CD4-positive, alpha-beta T cell treated with Interferon alpha-2 for 1 hour (primary cell): ENCODE data around the gene USP40.

Experiments
- DNase-seq, 2 donors: peaks; one replicate each; pipeline ENCODE4 v3.0.0-alpha.2; 2020 to 2022

Gene USP40

DNA sequence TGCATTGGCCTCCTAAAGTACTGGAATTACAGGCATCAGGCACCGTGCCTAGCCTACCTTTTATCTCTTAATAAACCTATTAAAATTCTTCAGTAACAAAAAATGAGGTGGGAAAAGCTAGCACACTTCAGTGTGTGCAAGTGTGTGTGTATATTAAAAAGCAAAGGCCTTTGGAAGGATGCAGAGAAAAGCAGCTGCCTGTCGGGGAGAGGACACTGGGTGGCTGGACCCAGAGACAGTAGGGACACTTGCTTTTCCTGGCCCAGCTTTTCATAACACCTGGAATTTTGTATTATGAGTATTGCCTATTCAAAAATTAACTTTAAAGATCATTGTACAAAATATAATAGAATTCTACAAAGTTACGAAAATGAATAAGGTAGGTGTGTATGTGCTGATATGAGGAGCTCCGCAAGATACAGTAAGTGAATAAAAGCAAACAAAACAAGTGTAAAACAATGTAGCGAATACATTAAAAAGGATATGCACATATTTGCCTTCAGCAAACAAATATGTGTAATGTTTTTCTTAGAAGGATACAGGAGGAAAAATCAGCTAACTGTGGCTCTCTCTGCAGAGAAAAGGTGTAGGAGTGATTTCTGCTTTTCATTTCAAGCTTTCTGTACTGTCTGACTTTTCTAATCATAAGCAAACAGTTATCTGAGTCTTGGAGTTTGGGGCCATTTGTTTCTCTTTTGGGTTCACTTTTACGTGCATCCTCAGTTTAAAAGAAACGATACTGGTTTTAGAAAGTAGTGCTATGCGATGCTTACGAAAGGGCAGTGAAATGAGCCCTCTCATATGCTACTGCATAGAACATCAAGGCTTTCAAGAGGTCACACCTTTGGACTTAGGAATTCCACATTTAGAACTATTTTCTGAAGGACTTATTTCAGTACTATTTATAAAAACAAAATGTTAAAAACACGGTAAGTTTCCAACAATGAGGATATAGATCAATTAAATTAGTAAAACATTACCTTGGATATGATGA, 70.8 kb downstream of the USP40 start:
- DNase-seq, result no peak

DNA sequence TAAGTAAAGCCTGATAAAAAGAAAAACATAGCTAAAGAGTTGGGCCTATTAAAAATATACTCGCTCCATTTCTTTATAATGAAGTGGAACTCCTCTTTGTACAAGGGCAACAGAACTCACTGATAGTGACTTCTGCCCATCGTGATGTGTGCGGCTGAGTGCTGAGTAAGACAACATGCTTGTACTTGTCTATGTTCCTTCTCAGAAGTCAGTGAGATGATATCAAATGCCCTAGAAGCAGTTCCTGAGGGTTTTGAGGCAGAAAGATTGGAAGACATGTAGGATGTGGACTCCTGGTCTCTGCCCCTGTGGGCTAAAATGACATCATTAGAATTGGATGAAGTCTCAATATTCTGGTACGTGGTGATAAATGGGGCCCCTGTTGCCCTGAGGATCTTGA, 73.8 kb downstream of the USP40 start:
- DNase-seq, result no peak

DNA sequence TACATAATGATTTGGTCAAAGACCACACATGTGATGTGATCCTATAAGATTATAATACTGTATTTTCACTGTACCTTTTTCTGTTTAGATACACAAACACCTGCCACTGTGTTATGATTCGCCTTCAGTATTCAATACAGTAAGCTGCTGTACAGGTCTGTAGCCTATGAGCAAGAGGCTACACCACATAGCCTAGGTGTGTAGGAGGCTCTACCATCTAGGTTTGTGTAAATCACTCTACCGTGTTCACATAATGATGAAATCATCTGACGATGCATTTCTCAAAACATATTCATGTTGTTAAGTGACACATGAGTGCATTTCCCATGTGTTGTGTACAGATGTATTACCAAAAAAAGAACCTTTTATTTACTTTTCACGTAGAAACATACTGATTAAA, 74.5 kb downstream of the USP40 start:
- no peak for DNase-seq

DNA sequence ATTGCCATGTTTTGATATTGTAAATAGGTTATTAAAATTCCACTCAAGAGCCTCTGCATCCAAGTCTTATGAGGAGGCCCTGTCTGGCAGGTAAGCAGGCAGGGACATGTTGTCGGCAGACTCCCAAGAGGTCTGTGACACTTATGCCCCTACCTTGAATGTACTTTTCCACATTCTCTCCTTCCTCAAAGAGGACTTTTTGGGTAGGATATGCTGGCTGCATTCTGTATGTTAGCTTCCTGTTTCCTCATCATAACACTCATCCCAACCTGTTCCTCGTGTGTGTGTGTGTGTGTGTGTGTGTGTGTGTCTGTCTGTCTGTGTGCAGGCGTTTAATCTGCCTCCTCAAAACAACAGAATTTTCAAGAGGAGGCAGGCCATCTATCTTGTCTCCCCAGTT, 75.3 kb downstream of the USP40 start:
- no peak for DNase-seq

DNA sequence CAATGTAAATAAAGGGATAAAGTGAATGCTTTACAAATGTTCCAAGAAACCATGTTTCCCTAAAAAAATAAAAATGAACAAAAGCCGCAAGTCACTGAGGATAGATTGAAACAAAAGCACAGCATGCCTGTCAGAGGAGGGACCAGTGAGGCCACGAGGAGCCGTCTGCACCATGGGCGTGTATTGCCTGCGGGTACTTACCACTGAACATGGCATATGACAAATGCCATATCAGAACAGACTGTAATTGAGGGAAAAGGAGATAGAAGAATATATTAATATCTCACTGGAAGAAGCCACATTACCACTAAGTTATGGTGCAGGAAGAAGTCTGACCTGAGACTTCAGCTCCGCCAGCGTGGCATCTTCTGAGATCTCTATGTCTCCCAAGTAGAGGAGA, 75.8 kb downstream of the USP40 start:
- no peak for DNase-seq

DNA sequence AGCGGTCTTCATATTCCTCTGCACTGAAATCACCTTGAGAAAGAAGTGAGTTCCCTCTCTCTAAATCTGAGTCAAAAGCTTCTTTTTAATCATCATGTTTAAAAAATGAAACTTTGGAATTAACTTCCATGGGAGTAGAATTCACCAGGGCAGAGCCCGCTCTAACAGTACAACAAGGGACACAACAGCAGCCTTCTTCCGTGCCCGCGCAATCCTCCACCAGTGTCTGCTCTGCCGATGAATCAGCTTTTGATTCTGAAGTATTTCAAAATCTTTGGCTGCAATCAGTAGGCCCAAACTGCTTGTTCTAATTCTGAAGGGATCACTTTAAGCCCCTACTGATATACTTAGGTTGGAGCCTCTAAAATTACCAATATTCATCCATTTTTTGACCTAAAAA, 76.9 kb downstream of the USP40 start:
- DNase-seq, result no peak

DNA sequence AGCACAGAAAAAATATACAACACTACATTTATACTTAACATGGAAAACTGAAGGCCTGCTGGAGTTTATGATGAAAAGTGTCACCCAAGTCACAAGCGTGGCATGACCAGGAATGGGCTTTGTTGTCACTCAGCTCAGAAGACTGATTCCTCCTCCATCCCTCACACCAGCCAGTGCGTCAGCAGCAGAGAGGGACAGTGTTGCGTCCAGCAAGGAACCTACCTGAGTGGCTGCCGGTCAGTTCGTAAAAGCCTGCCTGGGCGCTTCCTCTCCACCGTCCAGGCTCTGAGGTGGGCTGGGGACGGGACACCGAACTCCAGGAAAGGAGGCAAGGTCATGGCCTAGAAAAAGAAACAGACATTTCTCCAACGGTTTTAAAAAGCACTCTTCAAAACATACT, 77.4 kb downstream of the USP40 start:
- DNase-seq, result no peak

DNA sequence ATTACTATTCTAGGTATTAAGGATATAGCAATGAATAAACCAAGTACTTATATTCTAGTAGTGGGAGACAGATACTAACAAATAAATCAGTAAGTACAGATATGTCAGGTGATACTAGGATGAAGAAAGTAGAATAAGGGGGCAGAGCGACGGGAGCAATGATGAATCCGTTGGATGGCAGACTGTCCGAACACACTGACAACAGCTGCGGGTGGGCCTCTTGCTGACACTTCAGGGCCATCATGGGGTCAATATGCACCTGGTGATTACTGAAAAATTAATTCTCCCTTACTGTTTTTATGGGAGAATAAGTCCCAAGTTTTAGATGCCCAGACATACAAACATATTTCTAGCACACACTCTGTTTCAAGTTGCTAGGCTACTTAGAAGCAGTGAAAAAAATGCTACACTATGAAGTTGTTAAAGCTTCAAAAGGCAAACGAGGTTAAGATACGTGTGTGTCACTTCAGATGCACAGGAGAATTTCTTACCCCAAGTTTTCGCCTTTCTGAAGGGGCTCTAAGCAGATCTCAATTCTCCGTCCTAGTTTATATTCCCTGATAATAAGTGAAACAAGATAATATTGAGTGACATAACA, 78.7 kb downstream of the USP40 start:
- DNase-seq, result no peak

DNA sequence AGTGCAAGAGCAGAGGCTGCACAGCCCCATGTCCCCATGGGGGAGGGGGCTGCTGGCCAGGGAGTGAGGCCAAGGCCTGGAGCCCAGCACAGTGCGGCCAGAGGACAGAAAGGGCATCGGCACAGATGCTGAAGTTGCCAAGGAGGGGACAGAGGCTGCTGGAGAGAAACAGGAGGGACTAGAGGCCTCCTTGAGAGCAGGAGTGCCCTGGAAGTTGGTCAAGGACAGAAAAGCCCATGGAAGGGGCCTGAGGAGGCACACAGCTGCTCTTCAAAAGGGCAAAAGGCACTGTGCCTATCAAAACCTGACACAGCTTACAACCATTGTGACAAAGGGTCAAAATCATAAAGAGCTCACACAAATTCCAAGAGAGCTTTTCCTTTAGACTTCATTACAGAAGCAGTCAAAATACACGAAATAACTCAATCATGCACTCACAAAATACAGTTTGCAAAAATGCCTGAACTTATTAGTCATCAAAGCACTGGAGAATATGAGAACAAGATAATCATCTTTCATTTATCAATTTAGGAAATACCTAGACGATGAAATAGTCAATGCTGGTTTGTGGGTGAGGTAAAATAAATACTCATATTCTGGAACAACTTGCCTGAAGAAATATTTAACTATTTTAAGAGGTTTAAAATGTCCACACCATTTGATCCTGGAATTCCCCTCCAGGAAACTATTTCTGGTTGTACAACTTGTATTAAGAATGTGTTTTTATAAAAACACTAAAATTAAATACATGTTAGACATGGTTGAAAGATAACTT, 79.6 kb downstream of the USP40 start:
- DNase-seq, result no peak

DNA sequence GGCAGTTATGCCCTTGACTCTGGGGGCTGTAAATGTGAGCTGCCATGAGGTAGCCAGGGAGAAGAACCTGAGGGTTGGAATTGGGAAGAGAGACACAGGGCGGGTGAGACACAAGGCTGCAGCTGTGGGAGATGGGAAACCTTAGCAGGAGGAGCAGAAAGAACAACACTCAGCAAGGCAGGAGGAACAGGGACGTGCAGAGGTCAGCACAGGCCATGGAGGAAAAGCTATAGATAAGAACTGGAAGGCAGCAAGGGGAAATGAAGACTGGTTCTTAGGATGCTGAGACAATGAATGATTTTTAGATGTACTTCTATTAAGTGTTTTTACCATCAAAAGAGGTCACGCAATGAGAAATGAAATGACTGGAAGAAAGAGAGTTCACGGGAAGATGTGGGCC, 80.2 kb downstream of the USP40 start:
- DNase-seq, result no peak

DNA sequence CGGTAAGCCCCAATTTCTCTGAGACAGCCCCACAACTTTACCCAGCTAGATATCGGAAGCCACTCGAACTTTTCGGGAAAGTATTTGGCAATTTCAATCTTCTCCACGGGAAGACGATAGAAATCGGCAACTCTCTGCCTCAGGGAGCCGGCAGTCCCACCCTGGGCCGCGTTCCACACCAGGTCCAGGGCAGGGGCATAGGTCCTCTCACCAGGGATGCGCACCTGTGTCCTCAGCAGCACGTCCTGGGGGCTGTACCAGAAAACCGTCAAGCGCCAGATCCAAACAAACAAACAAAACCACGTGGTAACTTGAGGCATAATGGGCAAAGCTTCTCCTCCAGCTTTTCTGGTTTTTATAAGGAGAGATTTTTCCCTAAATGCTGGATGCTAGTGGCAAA, 80.9 kb downstream of the USP40 start:
- DNase-seq, result no peak

DNA sequence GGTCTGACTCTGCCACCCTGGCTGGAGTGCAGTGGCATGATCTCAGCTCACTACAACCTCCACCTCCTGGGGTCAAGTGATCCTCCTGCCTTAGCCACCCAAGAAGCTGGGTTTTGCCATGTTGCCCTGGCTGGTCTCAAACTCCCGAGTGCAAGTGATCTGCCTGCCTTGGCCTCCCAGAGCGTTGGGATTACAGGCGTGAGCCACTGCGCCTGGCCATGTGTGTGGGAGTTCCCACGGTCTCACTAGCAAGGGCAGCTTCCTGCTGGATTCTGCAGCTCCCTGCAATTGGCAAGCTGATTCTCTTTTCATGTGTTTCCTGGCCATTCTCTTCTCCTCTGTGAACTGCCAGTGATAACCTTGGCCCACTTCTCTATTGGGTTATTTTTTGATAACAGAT, 84.0 kb downstream of the USP40 start:
- DNase-seq, result no peak

DNA sequence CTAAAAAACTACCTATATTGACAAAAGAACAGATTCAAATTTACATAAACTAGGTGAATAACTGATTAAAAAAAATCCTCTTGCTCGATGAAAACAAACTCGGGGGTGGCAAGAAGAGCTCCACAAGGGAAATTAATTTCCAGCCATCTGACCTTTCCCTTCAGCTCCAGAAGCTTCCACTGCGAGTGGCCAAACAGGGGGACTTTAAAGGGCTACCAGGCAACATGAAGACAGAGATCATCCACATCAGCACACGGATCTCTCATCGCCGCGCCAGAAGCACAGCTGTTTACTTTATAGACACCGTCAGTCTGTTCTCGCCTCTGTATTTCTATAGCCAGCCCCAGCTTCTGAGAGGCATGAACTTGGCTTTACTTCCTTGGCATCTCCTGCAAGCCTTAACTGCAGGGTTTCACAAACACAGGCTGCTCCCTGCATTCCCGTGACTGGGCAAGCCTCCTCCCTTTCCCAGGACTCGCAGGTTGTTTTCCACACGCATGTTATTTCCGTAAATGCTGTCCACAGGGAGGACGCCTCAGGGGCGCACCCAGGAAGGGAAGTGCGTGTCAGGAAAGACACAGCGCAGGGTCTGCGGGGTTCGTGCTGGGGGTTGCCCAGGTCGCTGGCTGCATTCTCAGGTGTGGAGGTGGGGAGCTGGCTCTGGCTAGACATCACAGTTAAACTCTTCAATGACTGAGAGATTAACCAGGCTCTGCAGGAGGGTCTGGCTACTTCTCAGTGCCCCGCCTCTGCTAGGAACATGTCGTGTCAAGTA, 85.0 kb downstream of the USP40 start:
- DNase-seq, result no peak

DNA sequence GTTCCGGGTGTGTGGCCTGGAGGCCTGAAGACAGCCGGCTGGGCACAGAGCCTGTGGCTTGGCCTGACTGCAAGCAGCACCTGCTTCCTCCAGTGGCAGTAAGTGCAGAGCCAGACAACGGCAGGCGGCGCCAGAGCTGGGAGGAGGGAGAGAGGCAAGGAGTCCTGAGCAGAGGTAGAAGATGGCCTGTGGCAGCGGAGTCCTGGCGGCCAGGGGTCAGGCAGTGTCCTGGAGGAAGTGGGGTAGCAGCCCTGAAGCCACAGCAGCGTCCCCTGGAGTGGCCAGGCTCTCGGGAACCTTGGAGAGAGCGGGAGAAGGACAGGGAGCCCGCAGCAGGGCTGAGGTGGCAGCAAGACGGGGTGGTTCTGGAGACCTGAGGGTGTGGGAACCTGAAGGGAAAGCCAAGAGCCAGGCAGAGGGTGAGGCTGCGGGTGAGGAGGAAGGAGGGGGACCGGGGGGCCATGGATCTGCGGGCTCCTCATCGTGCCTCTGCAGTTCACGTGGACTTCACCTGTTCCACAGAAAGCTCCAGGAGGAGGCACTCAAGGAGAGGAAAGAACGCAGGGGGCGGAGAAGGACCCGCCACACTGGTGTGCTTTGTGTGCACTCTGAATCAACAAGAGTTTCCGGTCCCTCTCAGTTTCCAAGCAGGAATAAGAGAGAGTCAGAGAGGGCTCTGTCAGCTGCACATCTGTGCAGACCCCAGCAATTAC, 85.9 kb downstream of the USP40 start:
- no peak for DNase-seq

DNA sequence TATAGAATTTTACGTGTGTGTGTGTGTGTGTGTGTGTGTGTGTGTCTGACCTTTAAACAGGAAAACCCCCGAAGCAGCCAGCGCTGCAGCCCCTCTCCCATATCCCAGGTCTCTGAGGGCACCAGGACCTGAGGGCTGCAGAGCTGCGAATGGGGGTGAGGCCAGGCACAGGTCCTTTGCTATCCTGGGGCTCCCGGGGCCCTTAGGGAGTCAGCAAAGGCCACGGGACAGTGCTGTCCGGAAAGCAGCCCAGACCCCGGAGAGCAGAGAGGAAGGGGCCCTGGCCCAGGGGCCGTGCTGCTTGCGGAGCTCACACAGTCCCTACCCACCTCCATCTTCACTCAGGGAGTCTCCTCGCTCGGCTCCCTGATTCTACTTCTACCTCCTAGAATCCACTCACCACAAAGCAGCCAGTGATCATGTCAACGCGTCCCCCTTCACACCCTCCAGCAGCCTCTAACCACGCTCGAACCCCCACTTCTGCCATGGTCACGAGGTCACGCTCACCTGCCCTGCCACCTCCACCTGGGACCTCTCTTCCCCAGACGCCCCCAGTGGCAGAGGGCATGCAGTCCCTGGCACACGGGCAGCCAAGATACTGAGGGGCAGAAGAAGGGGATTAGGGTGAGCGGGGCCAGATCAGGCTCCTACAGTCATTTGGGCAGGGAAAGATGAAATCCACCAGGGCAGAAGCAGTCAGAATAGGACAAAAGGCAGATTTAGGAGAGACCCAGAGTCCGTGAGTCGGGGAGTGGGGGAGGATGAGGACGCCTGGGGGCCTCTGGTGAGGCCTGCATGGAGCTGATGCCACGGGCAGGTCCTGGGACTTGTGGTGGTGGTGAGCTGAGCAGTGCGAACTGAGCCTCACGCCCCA, 86.7 kb downstream of the USP40 start:
- DNase-seq, result no peak

DNA sequence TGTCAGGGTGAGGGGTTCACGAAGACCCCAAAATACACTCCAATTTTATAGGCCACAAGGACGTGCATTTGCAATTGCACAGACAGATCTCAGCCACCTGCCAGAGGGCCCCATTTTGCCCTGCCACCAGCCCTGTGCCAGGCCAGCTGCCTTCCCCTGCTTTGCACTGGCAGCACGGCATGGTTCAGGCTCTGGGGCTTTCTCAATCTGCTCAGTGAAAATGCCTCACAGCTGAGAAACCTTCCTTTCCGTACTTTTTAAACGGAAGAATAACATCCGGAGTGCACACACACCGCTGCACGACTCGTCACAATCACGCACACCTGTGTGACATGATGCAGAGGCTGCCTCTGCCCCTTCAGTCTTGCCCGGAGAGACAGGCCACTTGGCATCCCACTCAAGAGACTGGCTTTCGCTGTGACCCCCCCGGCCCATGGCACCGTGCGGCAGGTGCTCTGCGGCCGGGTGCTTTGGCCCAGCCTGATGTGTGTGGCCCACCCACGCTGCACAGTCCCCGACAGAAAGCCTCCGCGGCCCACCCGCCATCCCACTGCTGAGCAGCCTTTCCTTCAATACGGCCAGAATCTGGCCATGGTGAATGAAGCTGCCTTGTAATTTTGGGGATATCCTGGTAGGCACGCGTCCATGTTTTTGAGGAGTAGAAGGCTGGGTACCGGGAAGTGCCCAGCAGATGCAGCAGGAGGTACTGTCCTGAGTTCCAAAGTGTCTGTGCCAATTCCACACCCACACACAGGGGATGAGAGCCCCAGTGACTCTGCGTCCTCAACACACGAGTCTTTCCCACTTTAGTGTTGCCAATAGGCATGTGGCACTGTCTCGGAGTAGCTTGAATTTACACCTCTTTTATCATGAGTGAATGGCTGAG, 88.8 kb downstream of the USP40 start:
- no peak for DNase-seq

DNA sequence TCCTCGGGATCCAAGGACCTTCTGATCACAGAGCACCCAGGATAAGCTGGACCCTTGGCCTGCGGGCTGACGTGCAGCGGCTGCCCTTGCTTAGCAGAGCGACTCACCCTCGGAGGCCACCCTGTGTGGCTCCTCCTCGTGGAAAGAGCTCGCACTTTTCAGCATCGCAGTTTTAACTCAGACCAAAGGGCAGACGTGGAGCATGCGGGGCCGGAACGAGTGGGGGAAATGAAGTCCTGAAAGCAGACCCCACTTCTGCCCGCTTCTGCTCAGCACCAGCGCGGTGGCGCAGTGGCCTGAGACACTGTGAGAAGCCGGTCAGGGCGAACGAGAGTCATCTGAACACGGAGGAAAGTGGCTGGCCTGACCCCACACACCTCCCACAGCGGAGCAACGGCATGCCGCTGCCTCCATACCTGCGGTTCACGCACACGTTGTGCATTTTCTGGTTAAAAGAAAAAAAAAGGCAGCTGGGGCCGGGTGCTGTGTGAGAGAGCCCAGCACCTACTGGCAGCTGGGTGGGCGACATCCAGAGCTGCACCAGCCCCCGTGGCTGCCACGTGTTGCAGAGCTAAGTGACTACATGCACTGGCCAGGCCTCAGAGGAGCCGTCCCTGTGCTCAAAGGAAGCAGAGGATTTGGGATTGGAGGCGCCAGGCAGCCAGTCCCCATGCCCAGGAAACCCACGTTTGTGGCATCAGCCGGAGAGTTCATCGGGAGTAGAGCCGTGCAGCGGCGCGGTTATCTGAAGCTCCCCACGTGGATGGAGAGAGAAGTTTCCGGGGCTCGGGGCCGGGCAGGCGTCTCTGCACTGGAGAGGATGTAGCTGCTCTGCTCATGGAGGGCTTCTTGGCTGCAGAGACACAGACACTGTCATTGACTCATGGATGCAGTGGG, 89.7 kb downstream of the USP40 start:
- no peak for DNase-seq

DNA sequence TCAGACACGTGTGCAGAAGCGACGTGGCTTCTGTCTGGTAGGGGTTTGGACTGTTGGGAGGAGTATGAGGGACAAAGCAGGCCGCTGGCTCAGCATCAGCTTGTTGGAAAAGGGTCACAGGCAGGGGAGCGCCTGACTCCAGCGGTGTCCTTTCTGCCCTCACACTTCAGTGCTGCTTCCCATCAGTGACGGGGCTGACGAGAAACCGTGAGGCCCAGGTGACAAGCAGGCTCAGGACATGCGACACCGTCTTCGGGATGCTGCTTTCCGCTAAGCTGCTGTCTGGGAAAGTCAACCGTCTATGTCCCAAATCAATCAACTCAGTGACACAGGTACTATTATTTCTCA, 90.5 kb downstream of the USP40 start:
- DNase-seq, result no peak
